Activated CD4-positive, CD25-positive, alpha-beta regulatory T cell treated with anti-CD3 and anti-CD28 coated beads, Interleukin-2, amount 50 U/mL, for 24 hours (primary cell): ENCODE data around the gene ZEB2.
A peak's percentile ranks its signal among the peaks of the same experiment; 100 is the strongest.

Experiments
- ATAC-seq, 2 donors: fragments of 150-1000 bp; cut with Tn5 transposase; one replicate each; pipeline ENCODE4 v1.10.0; 2021; ENCODE audit warnings: mild to moderate bottlenecking in 1 of 2, moderate library complexity in 1 of 2

The ZEB2 gene

GRCh38 chr2:144519934-144520731 is at the start of gene ZEB2:
Gene ZEB2, minus strand, starts transcription at chr2:144520119. Its CDS starts 2,769 bp downstream, at chr2:144517350.
- no peak for ATAC-seq

GRCh38 chr2:144567745-144568144 is 47.8 kb upstream of the ZEB2 start:
- no peak for ATAC-seq

- no peak for ATAC-seq
These were observed 46.5 kb upstream of the ZEB2 start for GRCh38 chr2:144566448-144566847.

GRCh38 chr2:144560251-144560650 is 40.3 kb upstream of the ZEB2 start:
- ATAC-seq = no peak

- no peak for ATAC-seq
These were observed 39.8 kb upstream of the ZEB2 start for GRCh38 chr2:144559681-144560080.

- no peak for ATAC-seq
These were observed 39.3 kb upstream of the ZEB2 start for GRCh38 chr2:144559242-144559641.

- no peak for ATAC-seq
These were observed 34.7 kb upstream of the ZEB2 start for GRCh38 chr2:144554492-144555210.

GRCh38 chr2:144553379-144553778 is 33.5 kb upstream of the ZEB2 start:
- no peak for ATAC-seq

GRCh38 chr2:144552821-144553220 is 32.9 kb upstream of the ZEB2 start:
- ATAC-seq = no peak

- ATAC-seq = no peak
These were observed 31.0 kb upstream of the ZEB2 start for GRCh38 chr2:144550911-144551310.

- no peak for ATAC-seq
These were observed 30.2 kb upstream of the ZEB2 start for GRCh38 chr2:144550084-144550483.

GRCh38 chr2:144548532-144549191 is 28.7 kb upstream of the ZEB2 start:
- ATAC-seq = peak in 1 of 2 donors; percentile 73

GRCh38 chr2:144548088-144548487 is 28.2 kb upstream of the ZEB2 start:
- ATAC-seq = peak in 1 of 2 donors; percentile 27

- ATAC-seq = no peak
These were observed 27.6 kb upstream of the ZEB2 start for GRCh38 chr2:144547494-144547893.

GRCh38 chr2:144546933-144547332 is 27.0 kb upstream of the ZEB2 start:
- ATAC-seq = no peak

GRCh38 chr2:144545787-144546186 is 25.9 kb upstream of the ZEB2 start:
- ATAC-seq = no peak

GRCh38 chr2:144544053-144544452 is 24.1 kb upstream of the ZEB2 start:
- no peak for ATAC-seq

- ATAC-seq = no peak
These were observed 21.5 kb upstream of the ZEB2 start for GRCh38 chr2:144541396-144541795.

GRCh38 chr2:144539289-144539782 is 19.4 kb upstream of the ZEB2 start:
- no peak for ATAC-seq

- no peak for ATAC-seq
These were observed 15.4 kb upstream of the ZEB2 start for GRCh38 chr2:144535300-144535699.

GRCh38 chr2:144533221-144533620 is 13.3 kb upstream of the ZEB2 start:
- ATAC-seq = no peak

GRCh38 chr2:144530596-144530995 is 10.7 kb upstream of the ZEB2 start:
- ATAC-seq = no peak

GRCh38 chr2:144529841-144530240 is 9.9 kb upstream of the ZEB2 start:
- ATAC-seq = no peak
